HG02852 (cell line): ENCODE measurements around the gene MACROD1.

ENCODE experiments used
- ATAC-seq: cut with Tn5 transposase; IDR thresholded peaks from one replicate; pipeline ENCODE4 v1.9.1; 2021; ENCODE audit warnings: mild to moderate bottlenecking, moderate library complexity; ENCODE audit not compliant: unreplicated experiment

The MACROD1 gene, protein sequence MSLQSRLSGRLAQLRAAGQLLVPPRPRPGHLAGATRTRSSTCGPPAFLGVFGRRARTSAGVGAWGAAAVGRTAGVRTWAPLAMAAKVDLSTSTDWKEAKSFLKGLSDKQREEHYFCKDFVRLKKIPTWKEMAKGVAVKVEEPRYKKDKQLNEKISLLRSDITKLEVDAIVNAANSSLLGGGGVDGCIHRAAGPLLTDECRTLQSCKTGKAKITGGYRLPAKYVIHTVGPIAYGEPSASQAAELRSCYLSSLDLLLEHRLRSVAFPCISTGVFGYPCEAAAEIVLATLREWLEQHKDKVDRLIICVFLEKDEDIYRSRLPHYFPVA

GRCh38 chr11:64165842-64166635 lies at the start of gene MACROD1:
Gene MACROD1 (minus strand): TSS chr11:64166113. CDS start chr11:64165994, 119 bp downstream.
- peak; percentile 88 for ATAC-seq

GRCh38 chr11:64211181-64211872 lies 45.4 kb upstream of the MACROD1 start:
- no peak for ATAC-seq

DNA sequence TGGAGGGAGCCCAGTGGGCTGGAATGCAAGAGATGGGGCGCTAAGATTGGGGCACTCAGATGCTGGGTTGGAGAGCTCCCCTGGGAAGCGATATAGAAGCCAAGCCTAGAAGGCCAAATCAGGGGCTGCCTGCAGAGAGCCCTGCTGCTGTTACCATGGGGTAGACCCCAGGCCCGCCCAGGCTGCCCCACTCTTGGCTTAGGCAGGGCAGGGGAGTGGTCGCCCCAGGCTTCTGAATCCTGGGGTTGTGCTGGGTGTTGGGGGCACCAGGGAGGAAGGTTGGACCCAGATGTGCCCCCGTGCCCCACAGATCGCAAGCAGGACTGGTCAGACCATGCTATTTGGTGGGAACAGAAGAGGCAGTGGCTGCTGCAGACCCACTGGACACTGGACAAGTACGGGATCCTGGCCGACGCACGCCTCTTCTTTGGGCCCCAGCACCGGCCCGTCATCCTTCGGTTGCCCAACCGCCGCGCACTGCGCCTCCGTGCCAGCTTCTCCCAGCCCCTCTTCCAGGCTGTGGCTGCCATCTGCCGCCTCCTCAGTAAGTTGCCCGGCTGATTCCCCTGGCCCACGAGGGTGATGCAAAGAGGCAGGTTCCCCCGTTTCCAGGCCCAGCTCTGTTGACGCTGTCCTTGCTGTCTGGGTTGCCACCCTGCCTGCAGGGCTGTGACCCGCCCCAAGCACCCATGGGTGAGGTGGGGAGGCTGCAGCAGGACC lies 44.5 kb upstream of the MACROD1 start:
- ATAC-seq, result no peak

DNA sequence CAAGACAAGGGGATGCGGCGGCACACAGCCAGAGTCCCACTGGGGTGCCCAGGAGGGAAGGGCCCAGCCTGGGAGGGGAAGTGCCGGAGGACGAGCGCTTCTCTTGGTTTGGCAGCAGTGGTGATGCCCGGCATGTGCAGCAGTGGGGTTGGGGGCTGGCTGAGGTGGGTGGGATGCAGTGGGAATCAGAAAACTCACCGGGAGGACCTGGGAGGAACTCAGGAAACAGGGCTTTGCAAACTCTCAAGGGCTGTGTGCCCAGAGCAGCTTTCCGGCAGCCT lies 43.6 kb upstream of the MACROD1 start:
- no peak for ATAC-seq

GRCh38 chr11:64208796-64209562 lies 43.1 kb upstream of the MACROD1 start:
- no peak for ATAC-seq

DNA sequence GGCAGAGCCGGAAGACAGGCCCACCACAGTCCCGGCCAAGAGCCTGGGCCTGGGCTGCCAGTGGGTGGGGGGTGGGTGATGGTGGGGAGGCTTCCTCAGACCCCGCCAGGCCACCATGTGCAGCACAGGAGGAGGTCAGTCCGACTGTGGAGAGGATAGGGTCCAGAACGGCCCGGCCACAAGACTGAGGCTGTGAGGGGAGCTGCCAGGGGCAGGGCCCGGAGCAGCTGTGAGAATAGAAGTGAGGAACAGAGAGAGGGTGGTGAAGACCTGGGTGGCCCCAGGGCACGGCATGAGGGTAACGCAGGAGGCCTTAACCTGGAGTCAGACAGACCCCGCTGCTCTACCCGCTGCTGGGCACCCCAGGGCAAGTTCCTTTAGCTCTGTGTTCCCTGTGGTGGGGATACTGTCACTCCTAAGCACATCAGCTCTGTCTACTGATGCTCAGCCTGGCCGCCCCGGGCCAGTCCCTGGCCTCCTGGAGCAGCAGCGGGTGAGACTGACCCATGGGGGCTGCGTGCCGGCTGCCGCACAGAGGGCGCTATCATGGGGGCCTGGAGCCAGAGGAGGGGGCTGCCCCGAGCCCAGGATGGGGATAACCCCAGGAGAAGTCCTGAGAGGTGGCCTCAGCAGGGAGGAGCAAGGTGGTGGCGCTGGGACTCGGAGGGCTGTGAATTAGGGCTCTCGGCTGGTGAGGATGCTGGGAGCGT lies 42.3 kb upstream of the MACROD1 start:
- ATAC-seq, result no peak

DNA sequence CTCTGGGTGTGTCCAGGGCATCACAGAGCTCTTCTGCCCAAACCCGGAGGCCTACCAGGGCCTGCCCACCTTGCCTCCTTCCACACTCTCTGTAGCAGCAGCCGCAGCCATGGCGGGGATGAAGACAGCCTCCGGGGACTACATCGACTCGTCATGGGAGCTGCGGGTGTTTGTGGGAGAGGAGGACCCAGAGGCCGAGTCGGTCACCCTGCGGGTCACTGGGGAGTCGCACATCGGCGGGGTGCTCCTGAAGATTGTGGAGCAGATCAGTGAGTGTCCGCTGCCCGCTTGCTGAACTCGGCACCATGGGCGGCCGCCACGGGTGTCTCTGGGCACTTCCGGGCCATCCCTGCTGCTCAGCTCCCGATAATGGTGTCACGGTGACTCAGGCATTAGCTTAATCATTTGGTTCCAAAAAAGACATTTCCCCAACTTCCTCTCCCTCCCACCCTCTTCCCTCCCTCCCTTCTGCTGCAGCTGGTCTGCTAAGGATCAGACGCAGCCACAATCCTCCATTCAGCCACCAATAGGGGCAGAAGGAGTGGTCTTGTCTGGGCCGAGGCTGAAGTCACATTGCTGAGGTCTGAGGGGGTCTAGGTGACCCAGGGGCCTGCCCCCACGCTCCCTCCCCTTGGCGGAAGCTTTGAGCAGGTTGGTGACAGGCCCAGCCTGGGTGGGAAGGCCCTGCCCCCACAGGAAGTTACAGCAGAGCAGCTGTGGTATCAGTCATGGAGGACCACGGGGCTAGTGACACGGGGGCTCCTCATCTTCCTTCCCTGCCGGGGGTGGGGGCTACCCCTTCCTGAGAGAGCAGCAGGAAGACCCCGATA lies 41.6 kb upstream of the MACROD1 start:
- peak; percentile 56 for ATAC-seq

DNA sequence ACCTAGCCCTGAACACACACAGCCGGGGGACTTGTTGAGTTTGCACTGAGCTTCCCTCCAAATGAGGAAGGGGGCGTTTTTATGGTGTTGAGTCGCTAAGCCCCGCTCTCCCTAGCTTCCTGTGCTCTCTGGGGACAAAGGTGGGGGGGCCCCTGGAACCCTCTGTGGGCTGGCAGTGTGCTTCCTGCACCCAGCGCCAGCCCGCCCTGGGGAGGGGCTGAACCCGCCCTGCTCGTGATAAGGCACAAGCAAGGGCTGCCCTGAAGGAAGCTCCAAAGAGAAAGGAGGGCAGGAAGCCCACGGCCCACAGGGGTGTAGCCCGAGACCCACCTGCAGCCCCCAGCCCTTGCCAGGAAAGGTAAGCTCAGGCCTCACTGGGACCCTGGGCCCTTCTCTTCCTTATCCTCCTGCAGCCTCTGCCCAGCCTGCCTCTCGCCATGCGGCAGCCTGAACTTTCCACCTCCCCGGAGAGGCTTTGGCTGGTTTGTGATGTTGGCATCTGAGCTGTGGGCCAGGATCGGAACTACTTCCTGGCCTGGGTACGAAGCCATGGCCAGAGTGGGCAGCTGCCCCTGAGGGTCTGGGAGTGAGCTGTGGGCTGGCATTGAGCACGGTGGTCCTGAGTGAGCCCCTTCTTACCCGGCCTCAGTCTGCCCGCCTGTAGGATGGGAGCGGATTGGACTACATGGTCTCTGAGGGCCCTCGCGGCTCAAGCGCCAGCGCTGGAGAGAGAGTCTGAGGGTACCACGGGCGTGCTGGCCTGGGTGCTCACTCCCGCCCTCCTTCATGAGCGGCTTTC lies 40.7 kb upstream of the MACROD1 start, which contains the start of gene FERMT3:
Gene FERMT3 (plus strand): TSS at position 265 of the 799 bp plus-strand sequence. CDS start 644 bp downstream, outside the sequence.
- peak; percentile 41 for ATAC-seq

- no peak for ATAC-seq
Observed at GRCh38 chr11:64204464-64204989, 38.6 kb upstream of the MACROD1 start.

DNA sequence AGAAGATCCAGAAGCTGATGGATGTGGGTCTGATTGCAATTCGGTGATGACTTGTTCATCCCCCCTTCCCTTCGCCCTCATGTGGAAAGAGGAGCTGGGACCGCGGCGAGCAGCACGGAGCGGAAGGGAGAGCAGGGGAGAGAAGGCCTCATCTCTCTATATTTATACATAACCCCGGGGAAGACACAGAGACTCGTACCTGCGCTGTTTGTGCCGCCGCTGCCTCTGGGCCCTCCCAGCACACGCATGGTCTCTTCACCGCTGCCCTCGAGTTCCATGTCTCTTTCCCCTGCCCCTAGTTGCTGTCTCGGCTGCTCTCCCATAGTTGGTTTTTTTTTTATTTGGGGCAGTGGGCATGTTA lies 38.1 kb upstream of the MACROD1 start:
- no peak for ATAC-seq

- no peak for ATAC-seq
Observed at GRCh38 chr11:64203421-64204079, 37.6 kb upstream of the MACROD1 start.

DNA sequence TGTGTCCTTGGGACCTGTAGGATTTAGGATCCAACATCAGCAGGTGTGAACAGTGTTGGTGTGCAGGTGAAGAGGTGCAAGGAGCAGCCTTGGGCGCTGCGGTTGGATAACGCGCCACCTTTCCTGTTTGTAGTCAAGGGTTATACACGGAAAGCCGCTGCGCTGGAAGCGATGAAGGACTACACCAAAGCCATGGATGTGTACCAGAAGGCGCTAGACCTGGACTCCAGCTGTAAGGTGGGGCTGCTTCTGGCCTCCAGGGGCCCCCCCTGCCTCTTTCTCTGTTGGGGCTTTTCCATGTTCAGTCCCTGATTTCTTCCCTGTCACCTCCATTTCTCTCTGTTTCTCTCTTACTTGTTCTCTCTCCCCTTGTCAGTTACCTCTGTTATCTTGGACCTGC lies 37.1 kb upstream of the MACROD1 start:
- no peak for ATAC-seq

DNA sequence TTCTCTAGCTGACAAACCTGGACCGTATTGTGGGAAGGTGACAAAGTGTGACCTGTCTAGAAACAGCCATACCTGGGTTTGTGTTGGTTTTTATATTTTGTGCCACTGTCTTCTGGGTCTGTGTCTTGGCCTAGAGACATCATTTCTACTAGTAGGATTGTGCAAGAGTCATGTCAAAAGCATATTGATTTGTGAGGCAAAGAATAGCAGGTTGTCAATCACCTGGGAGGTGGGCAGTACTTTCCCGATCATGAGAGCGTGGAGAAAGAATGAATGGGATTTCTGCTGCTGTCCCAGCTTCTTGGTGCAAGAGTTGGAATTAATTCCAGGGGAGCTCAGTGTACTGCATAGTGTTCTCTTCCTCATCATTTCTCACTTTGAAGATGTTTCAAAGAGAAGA lies 35.6 kb upstream of the MACROD1 start:
- ATAC-seq, result no peak

- ATAC-seq, result no peak
Observed at GRCh38 chr11:64198511-64198910, 32.6 kb upstream of the MACROD1 start.

- no peak for ATAC-seq
Observed at GRCh38 chr11:64196626-64197025, 30.7 kb upstream of the MACROD1 start.

- no peak for ATAC-seq
Observed at GRCh38 chr11:64192434-64192833, 26.5 kb upstream of the MACROD1 start.

GRCh38 chr11:64186492-64187165 lies 20.7 kb upstream of the MACROD1 start:
- no peak for ATAC-seq
